Testis (tissue), 3 donors: ENCODE results near the gene TM4SF4. TPM values are rescaled to one million over a fixed set of nuclear protein-coding genes. Genes with fewer than 3 reads are reported as not detected.

ENCODE experiments used
- DNase-seq: peaks from one replicate; pipeline ENCODE4 v3.0.0-alpha.2; 2019
- H3K27ac ChIP-seq, 2 donors: fragments of 200-600 bp; sonication (generic); one replicate each; pipeline ENCODE4 v1.5.1; 2019
- H3K27me3 ChIP-seq: fragments of 200-600 bp; sonication (generic); one replicate; pipeline ENCODE4 v1.5.1; 2019
- H3K36me3 ChIP-seq: fragments of 200-600 bp; sonication (generic); one replicate; pipeline ENCODE4 v1.5.1; 2017; ENCODE audit warnings: low read depth; ENCODE audit errors: missing control alignments
- H3K4me1 ChIP-seq: fragments of 200-600 bp; sonication (generic); one replicate; pipeline ENCODE4 v1.5.1; 2019
- H3K4me3 ChIP-seq, 2 donors: fragments of 200-600 bp; sonication (generic); one replicate each; pipeline ENCODE4 v1.5.1; 2017 to 2019
- H3K9me3 ChIP-seq: fragments of 200-600 bp; sonication (generic); one replicate; pipeline ENCODE4 v1.5.1; 2017
- POLR2A ChIP-seq: fragments of 450-650 bp; IDR thresholded peaks from one replicate; pipeline ENCODE4 v1.6.1; 2017; ENCODE audit warnings: antibody characterized with exemption, mild to moderate bottlenecking, moderate library complexity
- WGBS, 2 donors: methylation state at CpG; one replicate each; pipeline ENCODE4 v1.1.5; 2018; 5-methylcytosine and 5-hydroxymethylcytosine counted together
- intact Hi-C: fragments of 100-400 bp; cut with DNase I; formaldehyde crosslinking; loops from one replicate; pipeline ENCODE4 v1.15.1; 2023; ENCODE audit warnings: low total_unique reads
- polyA plus RNA-seq: library from polyadenylated mRNA; stranded (reverse); fragments of 350-450 nt; fragmentation: Illumina TruSeq; extraction: RNeasy Lipid Tissue Mini Kit (QIAGEN cat#74804); gene quantifications from one replicate; pipeline ENCODE4 v1.2.3, GENCODE V29; 2014; ENCODE audit warnings: low read depth, low replicate concordance; ENCODE audit not compliant: insufficient read depth
- total RNA-seq, 2 donors: library from RNA; depleted of rRNA; stranded (reverse); fragments of >200 nt; gene quantifications; one replicate each; pipeline ENCODE4 v1.2.3, GENCODE V29; 2016
- TF ChIP-seq, protein P1 (sequence below), 3 experiments: fragments of 450-650 bp in 2 of 3; fragments of 200-600 bp in 1 of 3; sonication (generic) in 1 of 3; IDR thresholded peaks; one replicate each; pipeline ENCODE4 v1.5.1; 2016 to 2019; ENCODE audit warnings: antibody characterized with exemption in 3 of 3, mild to moderate bottlenecking in 2 of 3, moderate library complexity in 1 of 3

TM4SF4 gene
- total and polyA plus RNA-seq, 3 donors from 2014 or later, result 0.12 to 1.4 (median 0.39) TPM

DNA sequence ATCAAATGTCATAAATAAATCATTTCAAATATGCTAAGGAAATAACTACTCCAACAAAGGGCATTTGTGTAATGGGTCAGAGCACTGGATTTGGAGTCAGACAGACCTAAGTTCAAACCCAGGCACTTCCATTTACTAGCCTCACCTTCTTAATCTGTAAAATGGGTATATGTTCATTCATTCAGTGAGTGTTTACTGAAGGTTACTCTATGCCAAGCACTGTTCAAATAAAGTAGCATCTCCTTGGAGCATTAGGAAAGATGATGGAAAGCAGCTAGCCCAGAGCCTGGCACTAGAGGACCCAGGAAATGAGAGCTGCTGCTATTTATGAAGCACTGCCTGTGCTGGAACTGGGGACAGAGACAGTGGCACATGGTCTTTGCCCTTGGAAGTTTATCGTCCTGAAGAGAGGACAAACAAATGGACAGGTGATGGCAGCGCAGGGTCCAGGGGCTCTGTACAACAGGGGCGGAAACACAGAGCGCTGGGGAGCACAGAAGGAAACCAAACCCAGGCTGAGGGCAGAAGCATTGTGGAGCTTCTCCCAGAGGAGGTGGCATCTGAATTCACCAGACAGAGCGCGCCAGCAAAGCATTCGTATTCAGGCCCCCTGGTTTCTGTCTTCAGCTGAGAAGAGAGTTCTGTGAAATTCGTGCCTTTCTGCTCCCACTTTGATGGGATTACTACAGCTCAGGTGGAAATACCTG, 19.0 kb downstream of the TM4SF4 start:
- 78 to 82% methylated on average over 8 of the region's 8 CpGs for WGBS, 2 donors

DNA sequence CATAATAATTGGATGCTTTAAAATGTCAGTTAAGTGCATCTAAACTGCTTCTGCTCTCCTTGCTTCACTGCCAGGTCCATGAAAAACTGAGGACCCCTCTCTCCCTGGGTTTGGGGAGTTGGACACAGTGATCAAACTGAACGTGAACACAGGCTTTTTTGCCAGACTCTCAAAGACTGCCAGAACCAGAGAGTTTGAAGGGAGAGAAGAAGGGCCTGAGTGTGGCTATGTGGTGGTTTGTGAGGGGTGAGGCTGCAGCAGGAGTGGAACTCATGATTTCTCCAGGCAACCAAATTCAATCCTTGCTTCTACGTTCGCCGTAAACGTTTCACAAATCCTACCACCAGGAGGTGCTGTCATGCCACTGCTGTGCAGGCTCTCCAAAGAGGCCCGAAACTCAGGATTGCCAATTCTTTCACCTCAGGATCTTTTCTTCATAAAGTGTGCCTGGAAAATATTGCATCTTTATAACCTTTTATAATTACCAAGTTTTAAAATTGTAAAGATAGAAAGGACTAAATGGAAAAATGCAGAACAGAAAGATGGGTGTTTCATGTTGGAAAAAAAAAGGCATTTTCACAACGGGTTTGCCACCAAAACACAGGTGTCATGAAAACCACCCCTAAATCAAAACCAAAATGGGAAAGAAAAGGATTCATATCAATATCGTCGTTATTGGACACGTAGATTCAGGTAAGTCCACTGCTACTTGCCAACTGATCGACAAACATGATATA, 19.7 kb downstream of the TM4SF4 start:
- no peak overlapping the region for H3K4me3 ChIP-seq
- no peaks in the 10 kb centered on the region for H3K4me1 ChIP-seq
- WGBS, 2 donors, result 38 to 46% methylated on average over 11 of the region's 11 CpGs
- no peaks in the 10 kb centered on the region for H3K9me3 ChIP-seq
- peak; percentile 79 for DNase-seq
- no peaks in the 10 kb centered on the region for H3K27me3 ChIP-seq
- intact Hi-C loops, result no loop called here
- no peaks in the 10 kb centered on the region for H3K36me3 ChIP-seq
- H3K27ac ChIP-seq, result no peak overlapping the region
- TF ChIP-seq, protein P1, sequence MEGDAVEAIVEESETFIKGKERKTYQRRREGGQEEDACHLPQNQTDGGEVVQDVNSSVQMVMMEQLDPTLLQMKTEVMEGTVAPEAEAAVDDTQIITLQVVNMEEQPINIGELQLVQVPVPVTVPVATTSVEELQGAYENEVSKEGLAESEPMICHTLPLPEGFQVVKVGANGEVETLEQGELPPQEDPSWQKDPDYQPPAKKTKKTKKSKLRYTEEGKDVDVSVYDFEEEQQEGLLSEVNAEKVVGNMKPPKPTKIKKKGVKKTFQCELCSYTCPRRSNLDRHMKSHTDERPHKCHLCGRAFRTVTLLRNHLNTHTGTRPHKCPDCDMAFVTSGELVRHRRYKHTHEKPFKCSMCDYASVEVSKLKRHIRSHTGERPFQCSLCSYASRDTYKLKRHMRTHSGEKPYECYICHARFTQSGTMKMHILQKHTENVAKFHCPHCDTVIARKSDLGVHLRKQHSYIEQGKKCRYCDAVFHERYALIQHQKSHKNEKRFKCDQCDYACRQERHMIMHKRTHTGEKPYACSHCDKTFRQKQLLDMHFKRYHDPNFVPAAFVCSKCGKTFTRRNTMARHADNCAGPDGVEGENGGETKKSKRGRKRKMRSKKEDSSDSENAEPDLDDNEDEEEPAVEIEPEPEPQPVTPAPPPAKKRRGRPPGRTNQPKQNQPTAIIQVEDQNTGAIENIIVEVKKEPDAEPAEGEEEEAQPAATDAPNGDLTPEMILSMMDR (IDR thresholded peaks at IDR 0.05), result peak; percentile 74 to 83 (median 76)
- no peak for TF ChIP-seq POLR2A

More for the DNA sequence above, 19.0 kb downstream of the TM4SF4 start:
- H3K9me3 ChIP-seq, result no peaks in the 10 kb centered on the region
- no peak for DNase-seq
- H3K27ac ChIP-seq, result no peak overlapping the region
- no peaks in the 10 kb centered on the region for H3K27me3 ChIP-seq
- H3K4me3 ChIP-seq, result no peak overlapping the region
- TF ChIP-seq POLR2A, result no peak
- TF ChIP-seq, protein P1 (IDR thresholded peaks at IDR 0.05), result no peak
- intact Hi-C loops, result no loop called here
- no peaks in the 10 kb centered on the region for H3K4me1 ChIP-seq
- H3K36me3 ChIP-seq, result no peaks in the 10 kb centered on the region

DNA sequence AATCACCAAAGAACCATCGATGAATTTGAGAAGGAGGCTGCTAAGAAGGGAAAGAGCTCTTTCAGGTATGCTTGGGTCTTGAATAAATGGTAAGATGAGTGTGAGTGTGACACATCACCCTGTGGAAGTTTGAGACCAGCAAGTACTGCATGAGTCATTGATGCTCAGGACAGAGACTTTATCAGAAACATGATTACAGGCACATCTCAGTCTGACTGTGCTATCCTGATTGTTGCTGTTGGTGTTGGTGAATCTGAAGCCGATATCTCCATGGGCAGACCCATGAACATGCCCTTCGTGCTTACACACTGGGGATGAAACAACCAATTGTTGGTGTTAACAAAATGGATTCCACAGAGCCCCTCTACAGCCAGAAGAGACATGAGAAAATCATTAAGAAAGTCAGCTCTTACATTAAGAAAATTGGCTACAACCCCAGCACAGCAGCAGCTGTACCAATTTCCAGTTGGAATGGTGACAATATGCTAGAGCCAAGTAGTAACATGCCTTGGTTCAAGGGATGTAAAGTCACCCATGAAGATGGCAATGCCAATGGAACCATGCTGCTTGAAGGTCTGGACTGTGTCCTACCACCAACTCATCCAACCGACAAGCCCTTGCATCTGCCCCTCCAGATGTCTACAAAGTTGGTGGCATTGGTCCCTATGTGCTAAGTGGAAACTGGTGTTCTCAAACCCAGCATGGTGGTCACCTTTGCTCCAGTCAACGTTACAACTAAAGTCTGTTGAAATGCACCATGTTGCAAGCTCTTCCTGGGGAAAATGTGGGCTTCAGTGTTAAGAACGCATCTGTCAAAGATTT, 20.5 kb downstream of the TM4SF4 start:
- H3K4me1 ChIP-seq, result no peaks in the 10 kb centered on the region
- H3K27me3 ChIP-seq, result no peaks in the 10 kb centered on the region
- 94 to 95% methylated on average over 6 of the region's 6 CpGs for WGBS, 2 donors
- TF ChIP-seq, protein P1 (IDR thresholded peaks at IDR 0.05), result no peak
- H3K36me3 ChIP-seq, result no peaks in the 10 kb centered on the region
- no peak for DNase-seq
- H3K4me3 ChIP-seq, result no peak overlapping the region
- intact Hi-C loops, result no loop called here
- no peak overlapping the region for H3K27ac ChIP-seq
- no peaks in the 10 kb centered on the region for H3K9me3 ChIP-seq

DNA sequence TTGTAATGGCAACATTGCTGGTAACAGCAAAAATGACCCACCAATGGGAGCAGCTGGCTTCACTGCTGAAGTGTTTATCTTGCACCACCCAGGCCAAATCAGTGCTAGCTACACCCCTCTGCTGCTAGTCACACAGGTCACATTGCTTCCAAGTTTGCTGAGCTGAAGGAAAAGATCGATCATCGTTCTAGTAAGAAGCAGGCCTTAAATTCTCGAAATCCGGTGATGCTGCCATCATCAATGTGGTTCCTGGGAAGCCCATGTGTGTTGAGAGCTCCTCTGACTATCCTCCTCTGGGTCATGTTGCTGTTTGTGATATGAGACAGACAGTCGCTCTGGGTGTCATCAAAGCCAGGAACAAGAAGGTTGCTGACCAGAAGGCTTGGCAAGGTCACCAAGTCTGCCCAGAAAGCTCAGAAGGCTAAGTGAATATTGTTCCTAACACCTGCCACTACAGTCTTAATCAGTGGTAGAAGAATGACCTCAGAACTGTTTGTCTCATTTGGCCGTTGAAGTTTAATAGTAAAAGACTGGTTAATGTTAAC, 21.2 kb downstream of the TM4SF4 start:
- Histone ChIP-seq H3K4me1 (no peaks in the 10 kb centered on the region), H3K4me3 (no peak overlapping the region), H3K27ac (no peak overlapping the region), H3K9me3 (no peaks in the 10 kb centered on the region), H3K27me3 (no peaks in the 10 kb centered on the region), H3K36me3 (no peaks in the 10 kb centered on the region)
- DNase-seq, result no peak
- 85 to 92% methylated on average over 6 of the region's 6 CpGs for WGBS, 2 donors
- TF ChIP-seq, protein P1 (IDR thresholded peaks at IDR 0.05), result no peak
- TF ChIP-seq POLR2A, result no peak
- intact Hi-C loops, result no loop called here
